ENCODE results near the gene ANXA5.

GRCh38 chr4:121693886-121694285, 2.9 kb downstream of the ANXA5 start:
- TF ChIP-seq GATA3 (IDR thresholded peaks at IDR 0.05; ENCODE audit: low read depth, low read length) (no peak), GATA2 (IDR thresholded peaks at IDR 0.05; ENCODE audit: low read depth, low read length) (no peak)
